Measurements from ENCODE around the gene OBP2A. TPM values are rescaled to one million over a fixed set of nuclear protein-coding genes. Genes with fewer than 3 reads are reported as not detected.

OBP2A gene
- total RNA-seq, 1 experiment from 2014 or later: not detected

- TF ChIP-seq TCF7L2 (IDR thresholded peaks at IDR 0.05; ENCODE audit: borderline replicate concordance, extremely low read depth, insufficient read depth, insufficient read length) (no peak), POLR2A (IDR thresholded peaks at IDR 0.05; ENCODE audit: borderline replicate concordance, extremely low read depth, insufficient read depth, insufficient read length) (no peak)
Measured at GRCh38 chr9:135584371-135584770, 38.4 kb downstream of the OBP2A start.

GRCh38 chr9:135584934-135585333, 39.0 kb downstream of the OBP2A start:
- Histone ChIP-seq H3K36me3 (ENCODE audit: control insufficient read depth in 1 of 2, insufficient read depth in 2 of 2, low read length in 2 of 2) (no peaks in the 10 kb centered on the region), H3K27ac (ENCODE audit: low read depth, low read length) (no peak overlapping the region), H3K27me3 (ENCODE audit: insufficient read depth, low read length) (peaks cover 6% of the 10 kb centered on the region; the same call in 1 of the 2 replicates), H2AFZ (ENCODE audit: low read depth, low read length, poor library complexity, severe bottlenecking) (no peak overlapping the region), H3K4me1 (ENCODE audit: control insufficient read depth in 1 of 2, insufficient read depth in 2 of 2, low read length in 2 of 2) (no peaks in the 10 kb centered on the region), H3K9ac (ENCODE audit: low read length) (no peak overlapping the region), H4K20me1 (ENCODE audit: insufficient read depth) (no peaks in the 10 kb centered on the region), H3K9me3 (ENCODE audit: control insufficient read depth in 1 of 2, insufficient read depth in 1 of 2, low read depth in 1 of 2, low read length in 2 of 2) (no peaks in the 10 kb centered on the region), H3K4me2 (ENCODE audit: low read length) (no peak overlapping the region), H3K9me2 (ENCODE audit: insufficient read depth) (no peaks in the 10 kb centered on the region), H3K4me3 (replicated peaks in 1 of 2; ENCODE audit: low read depth in 1 of 2, low read length in 2 of 2) (no peak overlapping the region), H3K79me2 (ENCODE audit: insufficient read depth, low read length) (no peaks in the 10 kb centered on the region)
- DNase-seq (ENCODE audit: low read depth, low spot score) (no peak), ATAC-seq (no peak)
- CTCF ChIA-PET: no interaction called here
- POLR2A ChIA-PET: no interaction called here
- intact Hi-C loops (cut with micrococcal nuclease): no loop called here
- RAD21 ChIA-PET (ENCODE audit: low non-redundant PET in 1 of 2, low total read pairs in 2 of 2, uncharacterized antibody in 2 of 2, unreplicated experiment in 2 of 2): no interaction called here
- no TSS peak for BruUV-seq (replicated peaks)
- TF ChIP-seq TCF7L2 (IDR thresholded peaks at IDR 0.05; ENCODE audit: borderline replicate concordance, extremely low read depth, insufficient read depth, insufficient read length) (no peak), CTCF (IDR thresholded peaks at IDR 0.05 in 2 of 3, conservative IDR thresholded peaks at IDR 0.05 in 1 of 3; ENCODE audit: borderline replicate concordance in 1 of 3, insufficient read depth in 1 of 3, low read depth in 2 of 3, low read length in 2 of 3) (no peak), ATF3 (IDR thresholded peaks at IDR 0.05) (no peak), YY1 (IDR thresholded peaks at IDR 0.05; ENCODE audit: extremely low read depth, insufficient replicate concordance, low read depth, low read length) (no peak), FOSL1 (IDR thresholded peaks at IDR 0.05; ENCODE audit: low read depth) (no peak), EZH2phosphoT487 (IDR thresholded peaks at IDR 0.05; ENCODE audit: borderline replicate concordance) (no peak), RAD21 (IDR thresholded peaks at IDR 0.05; ENCODE audit: low read depth) (no peak), EZH2 (IDR thresholded peaks at IDR 0.05) (no peak), ZNF274 (IDR thresholded peaks at IDR 0.05; ENCODE audit: low read depth, low read length) (no peak), EGR1 (IDR thresholded peaks at IDR 0.05; ENCODE audit: low read depth) (no peak)

More at GRCh38 chr9:135584371-135584770, 38.4 kb downstream of the OBP2A start:
- H3K9me2 ChIP-seq (ENCODE audit: insufficient read depth): no peaks in the 10 kb centered on the region
- H3K27ac ChIP-seq (ENCODE audit: low read depth, low read length): no peak overlapping the region
- RAD21 ChIA-PET (ENCODE audit: low non-redundant PET in 1 of 2, low total read pairs in 2 of 2, uncharacterized antibody in 2 of 2, unreplicated experiment in 2 of 2): no interaction called here
- H3K4me2 ChIP-seq (ENCODE audit: low read length): no peak overlapping the region
- no peak for ATAC-seq
- no peaks in the 10 kb centered on the region for H3K36me3 ChIP-seq (ENCODE audit: control insufficient read depth in 1 of 2, insufficient read depth in 2 of 2, low read length in 2 of 2)
- POLR2A ChIA-PET: no interaction called here
- H4K20me1 ChIP-seq (ENCODE audit: insufficient read depth): no peaks in the 10 kb centered on the region
- H3K27me3 ChIP-seq (ENCODE audit: insufficient read depth, low read length): peaks cover 6% of the 10 kb centered on the region; the same call in 1 of the 2 replicates
- intact Hi-C loops (cut with micrococcal nuclease): no loop called here
- no peaks in the 10 kb centered on the region for H3K9me3 ChIP-seq (ENCODE audit: control insufficient read depth in 1 of 2, insufficient read depth in 1 of 2, low read depth in 1 of 2, low read length in 2 of 2)
- no peaks in the 10 kb centered on the region for H3K79me2 ChIP-seq (ENCODE audit: insufficient read depth, low read length)
- no peak for DNase-seq (ENCODE audit: low read depth, low spot score)
- no peak overlapping the region for H3K4me3 ChIP-seq (replicated peaks in 1 of 2; ENCODE audit: low read depth in 1 of 2, low read length in 2 of 2)
- BruUV-seq (replicated peaks): no TSS peak
- CTCF ChIA-PET: no interaction called here
- no peak overlapping the region for H2AFZ ChIP-seq (ENCODE audit: low read depth, low read length, poor library complexity, severe bottlenecking)
- no peak overlapping the region for H3K9ac ChIP-seq (ENCODE audit: low read length)
- H3K4me1 ChIP-seq (ENCODE audit: control insufficient read depth in 1 of 2, insufficient read depth in 2 of 2, low read length in 2 of 2): no peaks in the 10 kb centered on the region
